ENCODE measurements around the gene ETV5.

GRCh38 chr3:186118692-186119091 lies 9.8 kb upstream of the ETV5 start:
- no peak for TF ChIP-seq POLR2AphosphoS5 (IDR thresholded peaks at IDR 0.05; ENCODE audit: low read depth, low read length)
- no peak for TF ChIP-seq POLR2A (IDR thresholded peaks at IDR 0.05; ENCODE audit: low read depth, low read length)
- no peak for TF ChIP-seq TAF1 (IDR thresholded peaks at IDR 0.05; ENCODE audit: low read depth, low read length)
- no peak for TF ChIP-seq PAX5 (IDR thresholded peaks at IDR 0.05; ENCODE audit: insufficient read depth, low read length, severe bottlenecking)
